Breast epithelium (tissue), 4 donors: ENCODE measurements around the gene TBC1D14. TPM values are rescaled to one million over a fixed set of nuclear protein-coding genes. Genes with fewer than 3 reads are reported as not detected.

Experiments used
- DNase-seq, 2 donors: peaks; one replicate each; pipeline ENCODE4 v3.0.0-alpha.2; 2019; ENCODE audit warnings: low spot score in 2 of 2
- H3K27ac ChIP-seq, 2 donors: fragments of 200-600 bp; sonication (generic) in 1 of 2; one replicate each; pipeline ENCODE4 v1.5.1; 2016 to 2019; ENCODE audit warnings: mild to moderate bottlenecking in 1 of 2
- H3K27me3 ChIP-seq, 2 donors: fragments of 200-600 bp; sonication (generic) in 1 of 2; one replicate each; pipeline versions ENCODE4 v1.5.1 to v1.6.0; 2017 to 2019; ENCODE audit warnings: control low read depth in 1 of 2, mild to moderate bottlenecking in 1 of 2
- H3K36me3 ChIP-seq: fragments of 200-600 bp; one replicate; pipeline ENCODE4 v1.5.1; 2019
- H3K4me1 ChIP-seq, 2 donors: fragments of 200-600 bp; sonication (generic); one replicate each; pipeline ENCODE4 v1.5.1; 2016 to 2019; ENCODE audit warnings: control low read depth in 1 of 2
- H3K4me3 ChIP-seq, 3 donors: fragments of 200-600 bp; sonication (generic); 1 replicate in 2 of 3; 2 replicates in 1 of 3; pipeline ENCODE4 v1.5.1; 2016 to 2019; ENCODE audit warnings: mild to moderate bottlenecking in 3 of 3, moderate library complexity in 2 of 3
- H3K9me3 ChIP-seq, 2 donors: fragments of 200-600 bp; sonication (generic) in 1 of 2; one replicate each; pipeline ENCODE4 v1.5.1; 2016 to 2019; ENCODE audit warnings: control low read depth in 1 of 2
- CTCF ChIP-seq, 3 donors: fragments of 450-650 bp; IDR thresholded peaks; one replicate each; pipeline ENCODE4 v1.5.1; 2016 to 2017; ENCODE audit warnings: antibody characterized with exemption in 3 of 3, mild to moderate bottlenecking in 3 of 3, moderate library complexity in 3 of 3
- POLR2A ChIP-seq: fragments of 450-650 bp; IDR thresholded peaks from one replicate; pipeline ENCODE4 v1.6.1; 2016; ENCODE audit warnings: antibody characterized with exemption, mild to moderate bottlenecking, moderate library complexity
- POLR2AphosphoS5 ChIP-seq, 3 donors: sonication (generic); formaldehyde crosslinking; IDR thresholded peaks; one replicate each; pipeline ENCODE4 v1.6.1; 2017; ENCODE audit warnings: antibody characterized with exemption in 3 of 3
- intact Hi-C: fragments of 100-400 bp; cut with DNase I; formaldehyde crosslinking; loops from one replicate; pipeline ENCODE4 v1.15.1; 2023; ENCODE audit warnings: low total_unique reads
- total RNA-seq, 3 donors: library from RNA; depleted of rRNA; stranded (reverse); fragments of >200 nt; gene quantifications; one replicate each; pipeline ENCODE4 v1.1.0, GENCODE V29; 2016

Gene TBC1D14
- total RNA-seq, 3 donors from 2014 or later = 48.5 to 57.3 (median 48.7) TPM

DNA sequence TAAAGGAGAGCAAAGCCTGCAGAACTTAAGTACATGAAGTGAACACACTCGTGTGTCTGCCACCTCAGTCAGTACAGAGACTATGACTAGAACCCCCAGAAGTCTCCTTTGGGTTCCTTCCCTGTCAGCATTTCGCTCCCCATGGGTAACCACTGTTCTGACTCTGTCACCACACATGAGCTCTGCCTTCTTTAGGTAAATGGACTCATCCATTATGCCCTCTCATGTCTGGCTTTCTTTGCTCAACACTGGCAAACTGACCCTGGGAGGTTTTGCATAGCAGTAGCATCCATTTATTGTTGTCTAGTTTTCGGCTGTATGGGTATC is 38.5 kb downstream of the TBC1D14 start:
- Histone ChIP-seq H3K36me3 (no peaks in the 10 kb centered on the region), H3K4me1 (no peaks in the 10 kb centered on the region), H3K27ac (no peak overlapping the region), H3K27me3 (no peaks in the 10 kb centered on the region), H3K9me3 (no peaks in the 10 kb centered on the region), H3K4me3 (no peak overlapping the region)
- TF ChIP-seq POLR2AphosphoS5 (IDR thresholded peaks at IDR 0.05) (no peak), CTCF (IDR thresholded peaks at IDR 0.05) (no peak), POLR2A (no peak)
- DNase-seq = no peak
- intact Hi-C loops = no loop called here

GRCh38 chr4:6951880-6952381 is 42.3 kb downstream of the TBC1D14 start:
- TF ChIP-seq POLR2A (no peak), POLR2AphosphoS5 (IDR thresholded peaks at IDR 0.05) (no peak), CTCF (IDR thresholded peaks at IDR 0.05) (no peak)
- H3K36me3 ChIP-seq = no peaks in the 10 kb centered on the region
- no peak overlapping the region for H3K4me3 ChIP-seq
- H3K9me3 ChIP-seq = no peaks in the 10 kb centered on the region
- no peak for DNase-seq
- H3K27me3 ChIP-seq = no peaks in the 10 kb centered on the region
- intact Hi-C loops = no loop called here
- H3K4me1 ChIP-seq = peaks cover 0 to 7% of the 10 kb centered on the region in 2 donors
- H3K27ac ChIP-seq = no peak overlapping the region

DNA sequence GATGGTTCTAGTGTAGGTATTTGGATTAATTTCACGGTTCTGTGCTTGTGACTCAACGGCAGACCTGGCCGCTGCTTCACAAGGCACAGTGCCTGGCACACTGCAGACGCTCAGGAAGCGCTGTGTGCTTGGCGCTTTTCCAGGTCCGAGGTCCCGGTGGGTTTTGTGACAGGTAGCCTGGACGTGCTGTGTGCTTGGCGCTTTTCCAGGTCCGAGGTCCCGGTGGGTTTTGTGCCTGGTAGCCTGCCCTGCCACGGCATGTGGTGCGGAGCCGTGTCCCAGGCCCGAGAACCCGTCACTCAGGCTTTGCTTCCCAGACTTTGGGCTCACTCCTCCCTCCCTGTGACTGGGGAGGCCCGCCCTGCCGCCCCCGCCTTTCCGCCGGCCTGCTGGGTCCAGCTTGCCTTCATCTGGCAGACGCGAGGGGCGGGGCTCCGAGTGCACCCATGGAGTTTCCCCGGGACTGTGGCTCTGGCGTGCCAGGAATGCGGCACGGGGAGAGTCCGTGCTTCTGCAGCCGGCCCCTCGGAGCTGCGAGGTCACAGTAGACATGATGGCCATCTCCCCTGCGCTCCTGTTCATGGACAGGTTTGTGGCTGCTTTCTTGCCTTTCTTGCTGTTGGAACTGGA is 44.2 kb downstream of the TBC1D14 start:
- Histone ChIP-seq H3K27me3 (no peaks in the 10 kb centered on the region), H3K27ac (peak overlapping the region; percentile 81 to 83), H3K9me3 (no peaks in the 10 kb centered on the region), H3K36me3 (no peaks in the 10 kb centered on the region), H3K4me3 (peak overlapping the region; percentile 19 to 62 (median 47)), H3K4me1 (peaks cover 0 to 7% of the 10 kb centered on the region in 2 donors)
- peak; percentile 80 to 82 for DNase-seq
- intact Hi-C loops = no loop called here
- TF ChIP-seq POLR2A = no peak
- TF ChIP-seq CTCF (IDR thresholded peaks at IDR 0.05) = no peak
- no peak for TF ChIP-seq POLR2AphosphoS5 (IDR thresholded peaks at IDR 0.05)

GRCh38 chr4:6955261-6955911 is 45.8 kb downstream of the TBC1D14 start:
- intact Hi-C loops = no loop called here
- H3K9me3 ChIP-seq = no peaks in the 10 kb centered on the region
- DNase-seq = peak; percentile 53 to 76
- H3K4me3 ChIP-seq = peak overlapping the region in 1 of 3 donors; percentile 9
- peaks cover 0 to 7% of the 10 kb centered on the region in 2 donors for H3K4me1 ChIP-seq
- no peak for TF ChIP-seq CTCF (IDR thresholded peaks at IDR 0.05)
- TF ChIP-seq POLR2AphosphoS5 (IDR thresholded peaks at IDR 0.05) = no peak
- no peak for TF ChIP-seq POLR2A
- H3K27ac ChIP-seq = peak overlapping the region; percentile 69 to 81
- H3K27me3 ChIP-seq = no peaks in the 10 kb centered on the region
- H3K36me3 ChIP-seq = no peaks in the 10 kb centered on the region

- Histone ChIP-seq H3K4me3 (no peak overlapping the region), H3K9me3 (no peaks in the 10 kb centered on the region), H3K27me3 (no peaks in the 10 kb centered on the region), H3K27ac (peak overlapping the region; percentile 1 to 81), H3K4me1 (peaks cover 0 to 7% of the 10 kb centered on the region in 2 donors), H3K36me3 (no peaks in the 10 kb centered on the region)
- intact Hi-C loops = no loop called here
- DNase-seq = peak in 1 of 2 donors; percentile 43
- TF ChIP-seq CTCF (IDR thresholded peaks at IDR 0.05) (no peak), POLR2AphosphoS5 (IDR thresholded peaks at IDR 0.05) (no peak), POLR2A (no peak)
Observed at GRCh38 chr4:6956087-6956433, 46.4 kb downstream of the TBC1D14 start.
